ENCODE measurements around the gene IRF2BPL. TPM values are rescaled to one million over a fixed set of nuclear protein-coding genes. Genes with fewer than 3 reads are reported as not detected.

IRF2BPL gene
- total and polyA plus RNA-seq, 9 of the 15 experiments (the other 6 are each of a cell fraction or from before 2014, with no cell fraction given): 0.52 to 21.6 (median 2.5) TPM

- TF ChIP-seq SRSF3 (IDR thresholded peaks at IDR 0.05; ENCODE audit: insufficient read depth, low read length) (no peak), HDAC1 (IDR thresholded peaks at IDR 0.05) (peak in 1 of 2 experiments; percentile 77; a peak in 1 of 4 replicates), ZNF197 (CRISPR knock-in tag; IDR thresholded peaks at IDR 0.05; ENCODE audit: low read depth) (no peak), MYBL2 (IDR thresholded peaks at IDR 0.05; ENCODE audit: low read depth) (peak; percentile 85), MYBL2 (CRISPR knock-in tag; IDR thresholded peaks at IDR 0.05; ENCODE audit: borderline replicate concordance) (no peak), MEIS2 (IDR thresholded peaks at IDR 0.05; ENCODE audit: partially characterized antibody) (peak; percentile 84), MAFG (tag; conservative IDR thresholded peaks at IDR 0.05) (no peak), KLF16 (IDR thresholded peaks at IDR 0.05) (peak; percentile 44; the same call in 1 of the 2 replicates), ZKSCAN8 (CRISPR knock-in tag; IDR thresholded peaks at IDR 0.05) (no peak), EHMT2 (IDR thresholded peaks at IDR 0.05) (no peak), ZNF41 (CRISPR knock-in tag; conservative IDR thresholded peaks at IDR 0.05) (no peak), SPI1 (IDR thresholded peaks at IDR 0.05; ENCODE audit: borderline replicate concordance, low read depth, low read length) (no peak), KLF13 (tag; IDR thresholded peaks at IDR 0.05; ENCODE audit: borderline replicate concordance, low read depth) (no peak), ZBTB12 (CRISPR knock-in tag; IDR thresholded peaks at IDR 0.05) (no peak), POLR2AphosphoS5 (IDR thresholded peaks at IDR 0.05; ENCODE audit: control insufficient read depth, insufficient read depth, low read depth, low read length) (peak; percentile 76; the same call in 1 of the 2 replicates), PHB2 (IDR thresholded peaks at IDR 0.05; ENCODE audit: low read depth) (no peak), FOXM1 (IDR thresholded peaks at IDR 0.05; ENCODE audit: low read depth) (peak; percentile 71), FOXM1 (CRISPR knock-in tag; IDR thresholded peaks at IDR 0.05; ENCODE audit: low read depth) (no peak), AFF1 (IDR thresholded peaks at IDR 0.05; ENCODE audit: low read depth in 1 of 2, partially characterized antibody in 2 of 2) (no peak), TAL1 (IDR thresholded peaks at IDR 0.05) (peak; percentile 72), ARID2 (IDR thresholded peaks at IDR 0.05) (no peak)
These were observed 11.7 kb upstream of the IRF2BPL start (continued) for GRCh38 chr14:77040059-77040740.

Data from K562 (cell line).